Renal pelvis (tissue), 4 donors: Measurements from ENCODE around the gene NELFB. TPM values are rescaled to one million over a fixed set of nuclear protein-coding genes. Genes with fewer than 3 reads are reported as not detected.
"Not testable (repeated sequence)": the region's sequence is repeated elsewhere in the genome, so short reads cannot be mapped to it uniquely, and the experiment has no call there.

Source experiments
- DNase-seq: peaks from one replicate; pipeline ENCODE4 v3.0.0-alpha.2; 2013
- polyA plus RNA-seq, 3 donors: library from polyadenylated mRNA; unstranded; fragments of 120-200 nt; gene quantifications; one replicate each; pipeline ENCODE4 v1.2.1, GENCODE V29; 2013; ENCODE audit not compliant: insufficient read length in 3 of 3

NELFB gene
- polyA plus RNA-seq, 3 donors = 57.3 to 65.4 (median 61.7) TPM

DNA sequence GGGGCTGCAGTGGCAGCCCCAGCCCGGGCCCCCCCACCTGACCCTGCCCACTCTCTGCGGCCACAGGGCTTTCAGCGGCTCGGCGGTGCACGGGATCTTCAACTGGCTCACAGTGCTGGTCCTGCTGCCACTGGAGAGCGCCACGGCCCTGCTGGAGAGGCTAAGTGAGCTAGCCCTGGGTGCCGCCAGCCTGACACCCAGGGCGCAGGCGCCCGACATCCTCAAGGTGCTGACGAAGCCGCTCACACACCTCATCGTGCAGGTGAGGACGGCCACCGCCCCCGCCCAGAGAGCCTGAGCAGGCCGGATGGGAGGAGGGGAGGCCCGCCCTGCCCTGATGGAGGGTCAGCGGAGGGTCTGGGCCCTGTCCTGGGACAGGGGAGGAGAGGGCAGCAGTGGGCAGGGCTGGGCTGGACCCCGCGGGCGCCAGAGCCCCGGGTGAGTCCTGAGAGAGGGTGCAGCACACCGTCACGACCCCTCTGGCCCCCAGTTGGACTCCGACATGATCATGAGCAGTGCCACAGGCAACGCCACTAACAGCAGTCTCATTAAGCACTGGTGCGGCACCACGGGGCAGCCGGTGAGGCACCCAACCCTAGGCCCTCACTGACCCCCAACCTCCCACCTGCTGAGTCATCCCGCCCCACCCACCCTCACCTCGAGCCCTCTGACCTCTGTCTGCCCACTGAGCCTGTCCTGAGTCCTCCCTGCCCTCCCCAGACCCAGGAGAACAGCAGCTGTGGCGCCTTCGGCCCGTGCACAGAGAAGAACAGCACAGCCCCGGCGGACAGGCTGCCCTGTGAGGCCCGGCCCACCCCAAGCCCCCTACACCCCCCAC lies 21.8 kb upstream of the NELFB start:
- no peak for DNase-seq

DNA sequence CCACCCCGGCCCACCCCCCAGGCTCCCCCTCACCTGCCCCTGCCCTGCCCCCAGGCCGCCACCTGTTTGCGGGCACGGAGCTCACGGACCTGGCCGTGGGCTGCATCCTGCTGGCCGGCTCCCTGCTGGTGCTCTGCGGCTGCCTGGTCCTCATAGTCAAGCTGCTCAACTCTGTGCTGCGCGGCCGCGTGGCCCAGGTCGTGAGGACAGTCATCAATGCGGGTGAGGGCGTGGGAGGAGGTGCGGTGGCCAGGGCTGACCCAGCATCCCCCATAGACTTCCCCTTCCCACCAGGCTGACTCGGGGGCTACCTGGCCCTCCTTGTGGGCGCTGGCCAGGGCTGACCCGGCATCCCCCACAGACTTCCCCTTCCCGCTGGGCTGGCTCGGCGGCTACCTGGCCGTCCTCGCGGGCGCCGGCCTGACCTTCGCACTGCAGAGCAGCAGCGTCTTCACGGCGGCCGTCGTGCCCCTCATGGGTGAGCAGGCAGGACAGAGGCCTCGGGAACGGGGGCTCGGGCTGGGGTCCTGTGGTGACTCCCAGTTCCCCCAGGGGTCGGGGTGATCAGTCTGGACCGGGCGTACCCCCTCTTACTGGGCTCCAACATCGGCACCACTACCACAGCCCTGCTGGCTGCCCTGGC lies 21.0 kb upstream of the NELFB start:
- no peak for DNase-seq

GRCh38 chr9:137234758-137235423 lies 20.2 kb upstream of the NELFB start:
- no peak for DNase-seq

- DNase-seq = no peak
Measured at GRCh38 chr9:137235424-137236237, 19.5 kb upstream of the NELFB start.

GRCh38 chr9:137236238-137236935 lies 18.7 kb upstream of the NELFB start:
- peak; percentile 82 for DNase-seq

GRCh38 chr9:137236936-137237421 lies 18.1 kb upstream of the NELFB start:
- DNase-seq = no peak

DNA sequence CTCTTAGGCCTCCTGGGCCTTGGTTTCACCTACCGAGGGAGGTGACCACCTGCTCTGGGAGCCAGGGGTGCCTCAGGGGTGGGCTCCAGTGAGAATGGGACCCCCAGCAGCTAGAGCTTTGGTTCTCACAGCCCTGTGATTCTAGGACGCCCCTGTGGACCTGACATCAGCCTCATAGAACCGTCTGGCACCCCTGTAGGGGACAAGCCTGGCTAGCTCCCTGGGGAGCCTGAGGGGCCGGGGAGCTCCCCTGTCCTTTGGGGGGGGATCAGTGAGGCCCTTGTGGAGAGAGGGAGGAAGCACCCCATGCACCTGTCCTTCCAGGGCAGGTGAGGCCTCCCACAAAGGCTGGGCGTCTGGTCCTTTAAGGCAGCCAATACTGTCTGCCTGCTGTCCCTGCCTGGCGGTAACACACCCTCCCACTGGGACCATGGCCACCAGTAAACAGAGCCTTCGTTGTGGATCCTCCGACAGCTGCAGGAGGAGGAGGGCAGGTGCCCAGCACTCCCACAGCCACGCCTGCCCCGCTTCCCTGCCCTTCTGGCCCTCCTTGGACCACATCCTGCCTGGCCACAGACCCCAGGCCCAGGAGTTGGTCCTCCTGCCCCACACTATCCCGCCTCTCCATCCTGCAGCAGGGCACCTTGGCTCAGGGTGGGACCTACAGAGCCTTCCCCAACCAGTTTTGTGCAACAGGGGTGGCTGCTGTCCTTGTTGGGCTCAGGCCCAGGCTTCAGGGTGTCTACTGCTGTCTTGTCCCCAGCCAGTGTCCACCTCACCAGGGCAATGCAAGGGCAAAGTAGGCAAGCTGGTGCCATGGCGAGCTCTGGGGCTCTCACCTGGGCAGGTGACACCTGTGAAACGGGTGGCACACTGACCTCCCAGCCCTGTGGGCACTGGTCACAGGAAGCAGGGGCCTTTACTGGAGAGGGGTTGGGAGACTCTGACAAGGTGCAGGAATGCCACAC lies 17.1 kb upstream of the NELFB start:
- no peak for DNase-seq

DNA sequence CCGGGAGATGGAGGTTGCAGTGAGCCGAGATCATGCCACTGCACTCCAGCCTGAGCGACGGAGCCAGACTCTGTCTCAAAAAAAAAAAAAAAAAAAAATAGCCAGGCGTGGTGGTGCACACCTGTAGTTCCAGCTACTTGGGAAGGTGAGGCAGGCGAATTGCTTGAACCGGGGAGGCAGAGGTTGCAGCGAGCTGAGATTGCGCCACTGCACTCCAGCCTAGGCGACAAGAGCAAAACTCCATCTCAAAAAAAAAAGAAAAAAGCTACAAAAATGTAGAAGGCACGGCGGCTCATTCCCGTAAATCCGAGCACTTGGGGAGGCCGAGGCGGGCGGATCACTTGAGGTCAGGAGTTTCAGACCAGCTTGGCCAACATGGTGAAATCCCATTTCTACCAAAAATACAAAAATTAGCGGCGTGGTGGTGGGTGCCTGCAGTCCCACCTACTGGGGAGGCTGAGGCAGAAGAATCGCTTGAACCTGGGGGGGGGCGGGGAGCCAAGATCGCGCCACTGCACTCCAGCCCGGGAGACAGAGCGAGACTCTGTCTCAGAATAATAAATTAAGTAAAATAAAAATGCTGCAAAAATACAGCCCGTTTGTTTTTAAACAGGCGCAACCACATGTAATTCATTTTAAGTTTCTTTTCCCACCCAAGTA lies 15.5 kb upstream of the NELFB start:
- DNase-seq = not testable (repeated sequence)

GRCh38 chr9:137240318-137240840 lies 14.7 kb upstream of the NELFB start:
- DNase-seq = peak; percentile 76

DNA sequence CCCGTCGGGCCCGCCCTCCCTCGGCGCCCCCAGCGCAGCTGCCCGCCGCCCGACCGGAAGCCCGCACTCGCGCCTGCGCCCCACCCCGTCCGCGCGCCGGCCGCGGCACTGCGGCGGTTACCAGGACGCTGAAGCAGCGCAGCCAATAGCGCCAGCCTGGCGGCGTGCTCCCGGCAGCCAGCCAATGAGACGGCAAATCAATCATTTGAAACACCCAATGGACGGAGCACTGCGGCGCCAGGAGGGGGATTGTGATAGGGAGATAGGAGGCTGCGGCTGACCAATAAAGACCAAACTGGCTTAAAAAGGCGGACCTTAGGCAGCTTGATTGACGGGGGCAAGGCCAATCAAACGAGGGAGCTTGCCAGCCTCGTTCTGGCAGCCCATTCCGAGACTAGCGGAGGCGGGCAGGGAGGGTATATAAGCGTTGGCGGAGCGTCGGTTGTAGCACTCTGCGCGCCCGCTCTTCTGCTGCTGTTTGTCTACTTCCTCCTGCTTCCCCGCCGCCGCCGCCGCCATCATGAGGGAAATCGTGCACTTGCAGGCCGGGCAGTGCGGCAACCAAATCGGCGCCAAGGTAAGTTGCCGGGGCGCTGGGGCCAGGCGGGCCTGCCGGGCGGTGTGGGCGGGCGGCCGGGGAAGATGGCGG lies 14.2 kb upstream of the NELFB start, which contains the start of gene TUBB4B:
Gene TUBB4B (plus strand): TSS at position 447 of the 649 bp plus-strand sequence. CDS start 74 bp downstream, at position 521.
- DNase-seq = peak; percentile 100

DNA sequence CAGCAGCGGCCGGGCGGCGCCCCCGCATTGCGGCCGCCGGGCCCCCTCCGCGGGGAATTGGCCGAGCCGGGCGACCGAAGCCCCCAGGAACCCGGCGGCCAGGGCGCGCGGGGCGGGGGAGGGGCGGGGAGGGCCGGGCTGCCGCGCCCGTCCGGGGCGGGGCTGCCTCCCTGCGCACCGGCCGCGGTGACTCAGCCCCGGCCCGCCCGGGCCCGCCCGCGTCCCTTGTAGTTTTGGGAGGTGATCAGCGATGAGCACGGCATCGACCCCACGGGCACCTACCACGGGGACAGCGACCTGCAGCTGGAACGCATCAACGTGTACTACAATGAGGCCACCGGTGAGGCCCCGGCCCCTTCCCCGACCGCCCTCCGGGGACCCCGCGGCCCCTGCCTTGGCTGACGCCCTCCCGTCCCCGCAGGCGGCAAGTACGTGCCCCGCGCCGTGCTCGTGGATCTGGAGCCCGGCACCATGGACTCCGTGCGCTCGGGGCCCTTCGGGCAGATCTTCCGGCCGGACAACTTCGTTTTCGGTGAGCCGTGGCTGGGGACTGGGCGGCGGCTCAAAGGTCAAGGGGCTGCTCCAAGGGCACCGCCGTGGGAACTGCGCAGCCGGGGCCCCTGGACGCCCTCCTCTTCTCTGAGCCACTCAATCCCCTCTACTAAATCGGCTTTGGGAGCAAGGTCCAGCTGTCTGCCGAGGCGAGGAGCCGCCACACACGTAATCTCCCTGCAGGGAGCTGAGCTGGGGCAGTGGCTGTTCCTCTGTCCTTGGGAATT lies 13.4 kb upstream of the NELFB start:
- no peak for DNase-seq

GRCh38 chr9:137242269-137243203 lies 12.6 kb upstream of the NELFB start:
- no peak for DNase-seq

DNA sequence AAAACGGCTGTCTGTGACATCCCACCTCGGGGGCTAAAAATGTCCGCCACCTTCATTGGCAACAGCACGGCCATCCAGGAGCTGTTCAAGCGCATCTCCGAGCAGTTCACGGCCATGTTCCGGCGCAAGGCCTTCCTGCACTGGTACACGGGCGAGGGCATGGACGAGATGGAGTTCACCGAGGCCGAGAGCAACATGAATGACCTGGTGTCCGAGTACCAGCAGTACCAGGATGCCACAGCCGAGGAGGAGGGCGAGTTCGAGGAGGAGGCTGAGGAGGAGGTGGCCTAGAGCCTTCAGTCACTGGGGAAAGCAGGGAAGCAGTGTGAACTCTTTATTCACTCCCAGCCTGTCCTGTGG lies 11.9 kb upstream of the NELFB start:
- not testable (repeated sequence) for DNase-seq

- no peak for DNase-seq
Measured at GRCh38 chr9:137243626-137244485, 11.3 kb upstream of the NELFB start.
